G401 (cell line): Measurements from ENCODE around the gene GPR61. TPM values are rescaled to one million over a fixed set of nuclear protein-coding genes. Genes with fewer than 3 reads are reported as not detected.
A peak's percentile ranks its signal among the peaks of the same experiment; 100 is the strongest.

Experiments
- DNase-seq: peaks from one replicate; pipeline ENCODE4 v3.0.0-alpha.2; 2015; ENCODE audit warnings: low spot score
- in situ Hi-C: cut with HindIII; loops from 2 replicates; pipeline ENCODE4 v1.10.0; 2016; ENCODE audit warnings: low sequenced_read_pairs, mixed read lengths
- total RNA-seq: library from RNA; depleted of rRNA; stranded (reverse); fragments of >200 nt; shearing (Covaris generic); gene quantifications from 2 replicates; pipeline ENCODE4 v1.2.3, GENCODE V29; 2014

Gene GPR61
- total RNA-seq, 1 experiment from 2014 or later: not detected

- in situ Hi-C loops: no loop called here
- no peak for DNase-seq
These were observed 7.8 kb upstream of the GPR61 start for GRCh38 chr1:109531826-109532364.

GRCh38 chr1:109532365-109533136 is 7.1 kb upstream of the GPR61 start:
- peak; percentile 87 for DNase-seq
- in situ Hi-C loops: no loop called here

- no peak for DNase-seq
- in situ Hi-C loops: no loop called here
These were observed 5.3 kb upstream of the GPR61 start for GRCh38 chr1:109534307-109534858.

GRCh38 chr1:109535481-109535880 is 4.2 kb upstream of the GPR61 start:
- in situ Hi-C loops: loop anchor here (5.0 kb wide), 1 partner anchor 43 kb away; the partner anchor contains the start of gene CYB561D1
- no peak for DNase-seq

- in situ Hi-C loops: loop anchor here (5.0 kb wide), 1 partner anchor 44 kb away; the partner anchor contains the start of gene CYB561D1
These were observed 3.6 kb upstream of the GPR61 start for GRCh38 chr1:109535971-109536491.

GRCh38 chr1:109537450-109538178 is 2.1 kb upstream of the GPR61 start:
- in situ Hi-C loops: loop anchor here (5.0 kb wide), 1 partner anchor 45 kb away; the partner anchor contains the start of gene CYB561D1
- no peak for DNase-seq

More at GRCh38 chr1:109535971-109536491, 3.6 kb upstream of the GPR61 start:
- peak; percentile 88 for DNase-seq

- no peak for DNase-seq
- in situ Hi-C loops: loop anchor here (5.0 kb wide), 1 partner anchor 47 kb away; the partner anchor contains the start of gene CYB561D1
These were observed 681 bp upstream of the GPR61 start for GRCh38 chr1:109538827-109539555.

GRCh38 chr1:109541102-109541501 is 1.4 kb downstream of the GPR61 start:
- in situ Hi-C loops: no loop called here
- DNase-seq: no peak

- in situ Hi-C loops: no loop called here
- no peak for DNase-seq
These were observed 3.0 kb downstream of the GPR61 start for GRCh38 chr1:109542657-109543056.

- DNase-seq: no peak
These were observed 3.8 kb downstream of the GPR61 start for GRCh38 chr1:109543283-109543987.

GRCh38 chr1:109543988-109544735 is 4.5 kb downstream of the GPR61 start:
- in situ Hi-C loops: no loop called here
- DNase-seq: no peak

More at GRCh38 chr1:109543283-109543987, 3.8 kb downstream of the GPR61 start:
- in situ Hi-C loops: no loop called here

GRCh38 chr1:109546311-109547109 is 6.8 kb downstream of the GPR61 start:
- DNase-seq: peak; percentile 90
- in situ Hi-C loops: no loop called here

GRCh38 chr1:109547463-109548320 is 8.0 kb downstream of the GPR61 start:
- DNase-seq: peak; percentile 40
- in situ Hi-C loops: no loop called here

GRCh38 chr1:109548321-109549267 is 8.9 kb downstream of the GPR61 start, which contains the start of gene GNAI3:
GNAI3 (plus strand) TSS chr1:109548615; CDS start chr1:109548721, 106 bp downstream.
- in situ Hi-C loops: no loop called here
- peak; percentile 97 for DNase-seq

GRCh38 chr1:109556563-109556962 is 16.9 kb downstream of the GPR61 start:
- in situ Hi-C loops: no loop called here
- DNase-seq: no peak
